DMS153 treated with DMSO at 0.1 percent for 48 hours (cell line): ENCODE data around the gene DNAJA3.

ENCODE experiments used
- DNase-seq: peaks from one replicate; lab custom pipeline; 2025; ENCODE audit not compliant: unreplicated experiment; lab: John Stamatoyannopoulos, UW

Gene DNAJA3

DNA sequence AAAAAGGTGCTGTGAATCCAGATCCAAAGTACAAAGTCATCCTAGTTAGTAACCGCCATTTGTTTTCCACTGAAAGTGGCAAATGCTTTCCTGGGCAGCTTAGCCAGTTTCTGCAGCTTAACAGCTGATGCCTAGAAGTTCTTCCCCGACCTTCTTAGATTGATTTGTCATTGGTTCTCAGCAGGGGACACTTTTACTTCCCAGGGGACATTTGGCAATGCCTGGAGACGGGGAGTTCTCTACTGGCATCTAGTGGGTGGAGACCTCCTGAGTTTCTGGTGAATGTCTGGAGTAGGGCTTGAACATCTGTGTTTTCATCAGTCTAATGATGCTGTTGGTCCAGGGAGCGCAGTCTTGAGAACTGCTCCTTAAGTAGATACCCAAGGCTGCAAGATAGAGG is 7.6 kb downstream of the DNAJA3 start:
- no peak for DNase-seq

DNA sequence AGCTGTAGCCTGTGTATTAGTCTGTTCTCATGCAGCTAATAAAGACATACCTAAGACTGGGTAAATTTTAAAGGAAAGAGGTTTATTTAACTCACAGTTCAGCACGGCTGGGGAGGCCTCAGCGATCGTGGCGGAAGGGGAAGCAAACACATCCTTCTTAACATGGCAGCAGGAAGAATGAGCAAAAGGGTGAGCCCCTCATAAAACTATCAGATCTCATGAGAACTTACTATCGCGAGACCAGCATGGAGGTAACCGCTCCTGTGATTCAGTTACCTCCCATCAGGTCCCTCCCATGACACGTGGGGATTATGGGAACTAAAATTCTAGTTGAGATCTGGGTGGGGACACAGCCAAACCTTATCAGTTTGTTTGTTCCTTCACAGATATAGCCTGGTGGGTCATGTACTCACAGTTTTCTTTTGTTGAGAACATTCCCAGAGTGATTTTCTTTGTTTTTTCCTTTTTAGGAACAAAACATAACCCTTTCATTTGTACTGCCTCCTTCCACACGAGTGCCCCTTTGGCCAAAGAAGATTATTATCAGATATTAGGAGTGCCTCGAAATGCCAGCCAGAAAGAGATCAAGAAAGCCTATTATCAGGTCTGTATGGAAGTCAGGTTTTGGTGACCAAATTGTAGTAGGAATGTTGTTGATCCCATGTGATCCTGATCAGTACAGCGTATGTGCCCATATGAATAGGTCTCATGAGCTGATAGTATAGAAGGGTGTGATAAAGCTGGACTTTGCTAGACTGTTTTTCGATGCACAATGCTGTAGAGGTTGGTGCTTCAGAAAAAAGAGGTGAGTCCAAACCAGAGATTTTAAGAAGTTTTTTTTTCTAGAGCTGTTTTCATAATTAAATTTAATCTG is 8.5 kb downstream of the DNAJA3 start:
- no peak for DNase-seq

DNA sequence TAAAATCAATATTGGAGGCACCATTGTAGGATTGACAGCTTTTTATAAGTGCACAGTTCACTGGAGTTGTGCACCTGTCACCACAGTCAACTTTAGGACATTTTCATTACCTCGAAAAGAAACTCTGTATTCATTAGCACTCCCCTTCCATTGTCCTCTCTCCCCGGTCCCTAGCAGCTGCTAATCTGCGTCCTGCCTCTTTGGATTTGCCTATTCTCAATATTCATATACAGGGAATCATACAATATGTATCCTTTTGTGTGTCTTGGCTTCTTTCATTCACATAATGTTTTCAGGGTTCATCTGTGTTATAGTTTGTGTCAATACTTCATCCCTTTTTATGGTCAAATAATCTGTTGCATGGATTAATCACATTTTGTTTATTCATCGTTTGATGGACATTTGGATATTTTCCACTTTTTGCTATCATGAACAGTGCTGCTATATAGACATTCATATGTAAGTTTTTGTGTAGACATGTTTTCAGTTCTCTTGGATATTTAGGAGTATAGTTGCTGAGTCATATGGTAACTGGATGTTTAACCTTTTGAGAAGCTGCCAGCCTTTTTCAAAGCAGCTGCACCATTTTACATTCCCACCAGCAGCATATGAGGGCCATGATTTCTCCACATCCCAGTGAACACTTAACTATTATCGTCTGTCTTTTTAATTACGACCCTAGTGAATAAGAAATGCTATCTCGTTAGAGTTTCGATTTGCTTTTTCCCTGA is 9.8 kb downstream of the DNAJA3 start:
- DNase-seq = no peak

DNA sequence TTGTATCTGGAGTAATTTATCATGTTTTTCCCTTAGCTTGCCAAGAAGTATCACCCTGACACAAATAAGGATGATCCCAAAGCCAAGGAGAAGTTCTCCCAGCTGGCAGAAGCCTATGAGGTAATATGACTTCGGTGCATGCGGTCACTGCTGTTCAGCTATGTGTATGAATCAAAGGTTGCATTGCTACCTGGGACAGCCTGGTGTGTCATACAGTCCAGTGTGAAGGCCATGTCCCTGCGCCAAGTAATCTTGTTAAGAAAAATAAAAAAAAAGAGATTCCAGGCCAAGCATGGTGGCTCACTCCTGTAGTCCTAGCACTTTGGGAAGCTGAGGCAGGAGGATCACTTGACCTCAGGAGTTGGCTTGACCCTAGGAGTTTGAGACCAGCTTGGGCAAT is 11.7 kb downstream of the DNAJA3 start:
- DNase-seq = no peak

DNA sequence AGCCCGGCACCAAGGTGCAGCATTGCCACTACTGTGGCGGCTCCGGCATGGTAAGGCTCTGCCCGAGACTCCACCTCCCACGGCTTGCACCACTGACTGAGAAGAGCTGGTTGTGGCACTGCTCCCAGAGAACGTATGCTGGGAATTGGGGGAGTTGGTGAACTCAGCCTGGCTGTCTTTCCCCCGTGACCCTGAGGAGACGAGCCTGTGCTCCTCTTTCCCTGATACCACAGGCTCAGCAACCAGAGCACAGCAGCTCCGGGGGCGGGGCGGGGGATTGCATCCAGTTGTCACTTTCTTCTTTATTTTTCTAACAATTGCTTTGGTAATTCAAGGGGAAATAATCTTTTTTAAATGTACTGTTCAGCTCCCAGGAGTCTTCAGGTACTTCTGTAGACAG is 16.7 kb downstream of the DNAJA3 start:
- DNase-seq = no peak

DNA sequence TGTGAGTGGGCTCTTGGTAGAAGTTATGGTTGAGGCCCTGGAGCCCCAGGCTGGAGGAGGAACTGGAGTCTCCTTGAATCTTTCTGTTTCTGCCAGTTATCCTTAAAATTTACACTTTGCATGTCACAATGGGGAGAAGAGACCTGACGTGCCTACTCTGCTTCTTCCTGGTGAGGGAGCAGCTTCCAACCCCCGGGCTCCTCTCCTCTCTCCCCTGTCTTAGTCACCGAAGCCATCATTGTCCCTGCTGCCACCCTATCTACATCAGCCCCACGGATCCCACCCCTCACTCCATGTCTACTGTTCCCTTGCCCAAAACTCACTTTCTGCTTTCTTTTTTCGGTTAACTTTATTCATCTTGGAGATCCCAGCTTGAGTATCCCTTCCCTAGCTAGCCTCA is 17.6 kb downstream of the DNAJA3 start:
- DNase-seq = no peak

DNA sequence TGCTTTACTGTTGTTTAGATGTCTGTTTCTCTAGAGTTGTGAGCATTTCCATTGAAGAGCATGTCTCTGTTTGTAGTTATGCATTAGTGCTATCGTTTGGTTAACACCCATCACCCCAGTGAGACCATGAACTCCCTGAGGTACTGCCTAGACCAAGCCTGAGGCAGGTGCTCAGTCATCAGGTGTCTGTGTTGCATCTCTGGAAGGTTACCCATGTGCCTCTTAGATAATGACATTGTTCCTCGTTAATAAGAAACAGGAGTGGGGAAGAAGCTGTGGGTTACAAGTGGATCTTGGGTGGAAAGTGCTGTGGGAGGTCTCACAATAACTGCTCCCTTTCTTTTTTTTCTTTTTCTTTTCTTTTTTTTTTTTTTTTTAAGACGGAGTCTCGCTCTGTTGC is 18.3 kb downstream of the DNAJA3 start:
- no peak for DNase-seq

DNA sequence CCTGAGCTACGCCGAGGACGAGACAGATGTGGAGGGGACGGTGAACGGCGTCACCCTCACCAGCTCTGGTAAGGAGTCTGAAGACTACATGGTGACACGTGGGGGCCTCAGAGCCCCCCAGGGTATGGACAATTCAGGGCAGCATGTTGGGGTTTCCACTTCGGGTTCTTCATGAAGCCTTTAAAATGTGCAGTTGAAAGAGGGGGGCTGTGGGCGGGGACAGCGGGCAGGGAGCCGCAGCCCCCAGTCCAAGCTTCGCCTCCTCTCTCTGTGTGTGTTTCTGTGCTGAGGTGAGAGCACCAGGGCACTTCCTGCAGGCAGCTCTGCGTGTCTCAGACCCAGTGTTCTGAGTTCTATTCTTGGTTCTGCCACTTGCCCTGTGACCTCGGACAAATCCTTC is 24.8 kb downstream of the DNAJA3 start:
- no peak for DNase-seq

DNA sequence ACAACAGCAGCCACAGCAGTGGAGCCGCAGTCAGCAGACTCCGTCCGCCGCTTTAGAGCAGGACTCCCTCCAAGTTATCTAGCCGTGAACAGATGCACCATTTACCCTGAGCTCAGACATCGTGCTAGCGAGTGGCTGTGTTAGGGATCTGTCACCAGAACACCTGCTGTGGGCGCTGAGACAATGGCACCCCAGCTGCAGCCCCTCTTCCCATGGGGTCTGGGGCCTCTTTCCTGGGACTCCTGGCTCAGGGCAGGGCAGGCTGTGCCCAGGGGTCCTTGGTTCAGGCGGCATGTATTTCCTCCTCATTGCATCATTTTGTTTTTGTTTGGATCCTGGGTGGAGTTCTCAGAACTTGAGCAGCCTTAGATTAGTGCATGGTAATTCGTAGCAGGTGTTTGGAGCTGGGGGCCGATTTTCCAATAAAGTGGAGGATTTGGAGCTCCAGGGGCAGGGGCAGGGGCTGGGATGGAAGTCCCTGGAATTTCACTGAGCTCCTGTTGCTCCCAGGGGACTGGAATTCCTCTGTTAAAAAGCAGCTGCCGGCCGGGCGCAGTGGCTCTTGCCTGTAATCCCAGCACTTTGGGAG is 25.4 kb downstream of the DNAJA3 start:
- no peak for DNase-seq

DNA sequence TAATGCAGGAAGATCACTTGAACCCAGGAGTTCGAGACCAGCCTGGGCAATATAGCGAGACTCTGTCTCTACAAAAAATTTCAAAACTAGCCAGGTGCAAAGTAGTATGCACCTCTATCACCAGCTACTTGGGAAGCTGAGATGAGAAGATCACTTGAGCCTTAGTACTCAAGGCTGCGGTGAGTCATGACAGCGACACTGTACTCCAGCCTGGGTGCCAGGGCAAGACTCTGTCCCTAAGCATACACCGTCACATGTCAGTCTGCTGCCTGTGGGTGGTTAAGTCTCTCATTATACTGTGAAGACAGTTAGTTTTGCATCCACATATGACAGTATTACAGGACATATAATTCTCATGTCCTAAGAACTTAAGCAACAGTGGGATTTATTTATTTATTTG is 27.0 kb downstream of the DNAJA3 start:
- DNase-seq = no peak

DNA sequence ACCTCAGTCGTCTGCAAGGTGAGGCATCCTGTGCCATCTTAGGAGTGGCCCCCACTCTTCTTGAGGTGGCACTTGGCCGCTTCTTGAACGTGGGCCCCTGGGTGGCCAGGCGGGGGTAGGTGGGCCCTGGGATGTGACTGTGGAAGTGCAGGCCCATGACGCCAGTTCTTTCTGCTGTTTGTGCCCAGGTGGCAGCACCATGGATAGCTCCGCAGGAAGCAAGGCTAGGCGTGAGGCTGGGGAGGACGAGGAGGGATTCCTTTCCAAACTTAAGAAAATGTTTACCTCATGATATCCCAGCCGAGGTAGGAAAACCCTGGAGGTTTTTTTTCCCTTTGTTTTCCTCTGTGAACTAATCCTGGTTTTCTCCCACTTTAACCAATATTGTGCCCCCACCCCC is 29.0 kb downstream of the DNAJA3 start:
- DNase-seq = no peak

DNA sequence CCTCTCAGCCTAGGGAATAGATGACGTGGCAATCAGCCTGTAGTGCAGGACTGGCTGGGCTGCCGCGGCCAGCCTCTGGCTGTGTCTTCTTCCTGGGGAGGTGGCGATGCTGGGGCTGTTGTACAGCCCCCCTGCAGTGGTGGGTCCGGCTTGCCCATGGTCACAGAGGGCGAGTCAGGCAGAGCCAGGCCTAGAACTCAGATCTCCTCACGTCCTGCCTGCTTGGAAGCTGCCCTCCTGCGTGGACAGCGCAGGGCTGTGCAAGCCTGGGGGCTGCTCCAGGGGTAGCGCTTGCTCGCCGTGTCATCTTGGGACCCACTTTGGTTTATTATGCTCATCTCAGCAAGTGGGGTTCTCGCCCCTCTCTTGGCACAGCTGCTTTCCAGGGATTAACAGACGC is 29.4 kb downstream of the DNAJA3 start:
- DNase-seq = no peak

DNA sequence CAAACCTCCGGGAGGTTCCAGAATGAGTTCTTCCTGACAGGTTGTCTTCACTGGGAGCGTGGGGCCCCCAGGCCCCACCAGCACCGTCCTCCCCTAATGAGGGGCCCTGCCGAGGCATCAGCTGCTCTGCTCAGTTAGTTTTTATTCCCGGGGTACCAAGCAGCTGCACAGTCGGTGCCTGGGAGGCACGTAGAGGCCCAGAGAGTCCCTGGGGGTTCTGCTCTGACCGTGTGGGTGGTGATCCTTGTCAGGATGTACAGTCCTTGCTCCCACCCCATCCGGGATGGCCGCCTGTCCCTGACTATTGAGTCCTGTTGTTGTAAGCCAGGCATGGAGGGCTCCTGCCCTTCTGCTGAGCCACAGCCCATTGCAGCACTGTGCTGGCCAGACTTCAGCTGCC is 30.3 kb downstream of the DNAJA3 start:
- DNase-seq = no peak

DNA sequence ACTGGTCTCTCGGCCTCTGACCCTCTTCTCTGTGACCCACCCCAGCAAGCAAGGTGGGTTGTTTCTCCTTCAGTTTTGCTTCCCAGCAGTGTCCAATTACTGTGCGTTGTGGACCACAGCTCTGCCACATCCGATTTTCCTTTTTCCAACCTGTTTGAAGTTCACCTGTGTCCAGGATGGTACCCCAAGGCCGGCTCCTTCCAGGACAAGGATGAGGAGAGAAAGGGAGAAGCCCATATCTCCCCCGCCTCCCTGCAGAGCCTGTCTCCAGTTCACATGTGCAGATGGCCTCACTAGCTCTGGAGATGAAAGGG is 35.2 kb downstream of the DNAJA3 start:
- no peak for DNase-seq

DNA sequence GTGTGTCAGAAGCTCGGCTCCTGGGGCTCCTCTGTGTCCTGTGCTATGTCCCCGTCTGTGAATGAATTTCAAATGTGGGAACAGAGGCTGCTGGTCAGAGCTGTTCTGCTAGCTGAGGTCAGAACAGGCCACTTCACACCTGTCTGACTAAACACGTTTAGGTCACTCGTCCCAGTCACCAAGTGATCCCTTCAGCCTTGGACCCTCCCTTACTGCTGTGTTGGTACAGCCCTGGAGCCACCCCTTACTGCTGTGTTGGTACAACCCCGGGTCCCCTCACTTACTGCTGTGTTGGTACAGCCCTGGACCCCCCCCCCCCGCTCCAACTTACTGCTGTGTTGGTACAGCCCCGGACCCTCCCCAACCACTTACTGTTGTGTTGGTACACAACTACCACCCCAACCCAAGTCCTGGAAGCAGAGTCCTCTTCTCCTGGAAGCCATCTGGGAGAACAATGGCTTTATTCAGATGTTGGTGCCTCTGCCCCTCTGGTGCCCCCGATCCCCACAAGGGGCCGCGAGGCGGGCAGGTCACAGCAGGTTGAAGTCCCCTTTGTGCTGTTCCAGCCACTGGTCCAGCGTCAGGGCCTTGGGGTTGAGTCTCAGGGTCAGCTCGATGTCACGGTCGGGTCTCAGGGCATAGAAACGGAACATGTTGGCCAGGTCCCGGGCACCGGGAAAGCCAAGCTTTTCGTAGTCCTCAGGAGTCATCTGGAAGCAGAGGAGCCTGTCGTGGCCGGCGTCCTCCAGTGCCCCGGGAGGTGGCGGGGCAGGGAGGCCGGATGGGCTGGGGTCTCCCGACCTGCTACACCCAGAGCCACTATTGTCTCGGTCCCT is 35.8 kb downstream of the DNAJA3 start:
- no peak for DNase-seq

DNA sequence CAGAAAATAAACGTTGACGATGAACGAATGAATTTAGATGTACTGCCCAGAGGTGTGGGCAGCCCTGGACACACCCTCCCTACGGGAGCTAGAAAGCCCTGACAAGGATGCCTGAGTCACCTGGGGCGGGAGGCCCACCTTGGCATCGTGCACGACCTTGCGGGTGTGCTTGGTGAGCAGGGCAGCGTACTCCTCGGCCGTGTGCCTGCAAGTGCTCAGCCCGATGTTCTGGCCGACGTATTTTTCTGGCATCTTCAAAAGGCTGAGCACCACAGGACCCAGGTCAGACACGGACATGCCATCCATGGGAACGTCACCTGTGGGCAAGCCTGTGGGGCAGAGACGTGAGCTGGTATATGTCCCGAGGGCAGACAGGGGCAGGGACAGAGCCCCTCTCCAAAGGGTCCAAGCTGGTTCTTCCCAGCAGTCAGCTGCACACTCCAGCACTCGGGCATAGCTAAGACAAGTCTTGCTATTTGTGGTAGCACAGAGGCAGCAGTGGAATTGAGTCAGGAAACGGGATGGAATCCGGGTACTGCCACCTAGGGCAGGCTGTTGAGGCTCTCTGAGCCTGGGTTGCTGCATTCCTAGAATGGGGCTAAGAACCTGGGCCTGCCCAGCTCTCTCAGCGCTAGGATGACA is 38.0 kb downstream of the DNAJA3 start:
- no peak for DNase-seq

DNA sequence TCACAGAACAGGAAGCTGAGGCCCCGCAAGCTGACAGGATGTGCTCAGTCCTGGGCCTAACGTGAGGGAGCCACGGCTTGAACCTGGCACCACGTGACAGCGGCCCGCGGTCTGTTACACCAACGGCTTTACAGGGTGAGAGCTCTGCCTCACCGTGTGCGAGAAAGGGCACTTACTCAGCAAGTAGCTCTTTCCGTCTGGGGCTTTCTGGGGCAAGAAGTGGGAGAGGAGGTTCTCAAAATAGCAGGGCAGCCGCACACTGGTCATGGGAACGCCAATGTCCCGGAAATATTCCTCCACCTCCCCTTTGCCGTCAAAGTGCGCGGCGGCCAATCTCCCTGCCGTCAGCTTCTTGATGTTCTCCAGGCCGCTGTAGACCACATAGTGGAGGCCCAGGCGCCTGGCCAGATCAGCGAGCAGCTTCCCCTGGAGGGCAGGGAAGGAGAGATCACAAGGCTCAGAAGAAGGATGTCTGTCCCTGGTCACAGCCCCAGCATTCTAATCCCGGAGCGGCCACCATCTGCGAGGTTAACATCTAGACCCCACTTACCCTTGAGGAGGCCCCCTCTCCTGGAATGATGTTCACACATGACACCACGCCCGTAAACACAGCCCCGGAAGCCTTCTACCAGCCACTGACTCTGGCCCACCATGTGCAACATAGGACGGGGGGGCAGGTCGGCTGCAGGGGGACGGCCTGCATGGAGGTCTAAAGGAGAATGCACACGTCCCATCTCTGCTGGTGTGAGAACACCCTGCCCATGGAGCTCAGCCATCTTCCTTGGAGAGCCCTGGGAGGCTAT is 40.5 kb downstream of the DNAJA3 start:
- no peak for DNase-seq

DNA sequence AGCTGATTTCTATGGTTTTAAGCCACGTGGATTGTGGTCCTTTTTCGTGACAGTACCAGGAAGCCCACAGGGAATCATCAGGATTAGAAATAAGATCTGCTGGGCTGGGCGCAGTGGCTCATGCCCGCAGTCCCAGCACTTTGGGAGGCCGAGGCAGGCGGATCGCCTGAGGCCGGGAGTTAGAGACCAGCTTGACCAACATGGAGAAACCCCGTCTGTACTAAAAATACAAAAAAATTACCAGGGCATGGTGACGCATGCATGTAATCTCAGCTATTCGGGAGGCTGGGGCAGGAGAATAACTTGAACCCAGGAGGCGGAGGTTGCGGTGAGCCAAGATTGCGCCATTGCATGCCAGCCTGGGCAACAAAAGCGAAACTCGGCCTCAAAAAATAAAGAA is 42.2 kb downstream of the DNAJA3 start:
- no peak for DNase-seq

DNA sequence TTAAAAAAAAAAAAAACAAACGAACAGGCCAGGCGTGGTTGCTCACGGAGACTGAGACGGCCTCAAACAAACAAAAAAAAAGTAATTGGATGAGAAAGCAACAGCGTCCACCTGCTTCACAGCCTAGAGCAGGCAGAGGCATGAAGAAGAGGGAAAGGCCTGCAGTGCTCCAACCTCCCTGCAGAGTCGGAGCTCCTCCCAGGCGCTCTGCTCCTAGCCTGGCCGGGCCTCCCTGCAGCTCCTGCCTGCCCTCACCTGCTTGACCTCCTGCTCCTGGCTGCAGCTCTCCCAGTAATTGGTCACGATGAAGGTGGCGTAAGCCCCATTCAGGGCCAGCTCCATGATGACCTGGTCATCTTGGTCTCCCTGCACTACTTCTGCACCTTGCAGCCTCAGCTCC is 43.3 kb downstream of the DNAJA3 start:
- DNase-seq = no peak

DNA sequence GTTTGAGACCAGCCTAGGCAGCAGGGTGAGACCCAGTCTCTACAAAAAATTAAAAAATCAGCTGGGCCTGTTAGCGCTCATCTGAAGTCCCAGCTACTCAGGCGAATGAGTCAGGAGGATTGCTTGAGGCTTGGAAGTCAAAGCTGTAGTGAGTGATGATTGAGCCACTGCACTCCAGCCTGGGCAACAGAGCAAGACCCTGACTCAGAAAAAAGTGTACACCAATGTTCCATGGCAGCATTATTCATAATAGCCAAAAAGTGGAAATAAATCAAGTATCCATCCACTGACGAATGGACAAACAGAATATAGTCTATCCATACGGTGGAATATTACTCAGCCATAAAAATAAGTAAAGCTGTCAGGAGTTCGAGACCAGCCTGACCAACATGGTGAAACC is 46.2 kb downstream of the DNAJA3 start:
- DNase-seq = no peak
